Right atrium auricular region (tissue), 2 donors: ENCODE measurements around the gene PBX4. TPM values are rescaled to one million over a fixed set of nuclear protein-coding genes. Genes with fewer than 3 reads are reported as not detected.

ENCODE experiments used
- DNase-seq: peaks from one replicate; pipeline ENCODE4 v3.0.0-alpha.2; 2019; ENCODE audit warnings: low spot score
- H3K27ac ChIP-seq, 2 donors: fragments of 200-600 bp; sonication (generic); 1 replicate in 1 of 2; 2 replicates in 1 of 2; pipeline ENCODE4 v1.5.1; 2016 to 2019
- H3K27me3 ChIP-seq, 2 donors: fragments of 200-600 bp; sonication (generic); one replicate each; pipeline versions ENCODE4 v1.5.1 to v1.6.0; 2017 to 2019
- H3K36me3 ChIP-seq: fragments of 200-600 bp; sonication (generic); one replicate; pipeline ENCODE4 v1.5.1; 2016
- H3K4me1 ChIP-seq, 2 donors: fragments of 200-600 bp; sonication (generic); one replicate each; pipeline versions ENCODE4 v1.5.1 to v1.6.0; 2017 to 2019
- H3K4me3 ChIP-seq, 2 donors: fragments of 200-600 bp; sonication (generic); 1 replicate in 1 of 2; 2 replicates in 1 of 2; pipeline ENCODE4 v1.5.1; 2017 to 2019; ENCODE audit warnings: mild to moderate bottlenecking in 1 of 2, moderate library complexity in 1 of 2
- H3K9me3 ChIP-seq, 2 donors: fragments of 200-600 bp; sonication (generic); one replicate each; pipeline ENCODE4 v1.5.1; 2019
- total RNA-seq, 2 donors: library from RNA; depleted of rRNA; stranded (reverse); fragments of >200 nt; gene quantifications; one replicate each; pipeline ENCODE4 v1.1.0, GENCODE V29; 2016
- TF ChIP-seq, protein P1 (sequence below), 2 donors: fragments of 200-600 bp; sonication (generic); IDR thresholded peaks; one replicate each; pipeline ENCODE4 v1.5.1; 2019; ENCODE audit warnings: antibody characterized with exemption in 2 of 2

PBX4 gene
- total RNA-seq, 2 donors from 2014 or later: not detected

DNA sequence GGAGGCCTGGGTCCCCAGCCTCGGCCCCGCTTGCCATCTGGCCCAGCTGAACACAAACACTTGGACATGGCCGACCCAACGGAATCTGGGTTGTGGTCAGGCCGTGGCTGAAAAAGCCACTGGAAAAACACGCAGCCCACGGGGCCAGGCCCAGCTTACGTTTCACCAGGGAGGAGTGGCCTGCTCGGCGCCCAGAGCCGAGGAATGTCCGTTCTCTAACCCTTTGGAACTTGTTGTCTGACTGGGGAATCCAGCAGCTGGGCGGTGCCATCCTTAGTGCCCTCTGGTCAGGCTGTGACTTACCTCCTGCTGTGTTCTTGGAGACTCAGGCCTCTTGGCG, 66.7 kb downstream of the PBX4 start:
- Histone ChIP-seq H3K36me3 (no peaks in the 10 kb centered on the region), H3K4me1 (peaks cover 0 to 17% of the 10 kb centered on the region in 2 donors), H3K4me3 (no peak overlapping the region), H3K27ac (no peak overlapping the region), H3K27me3 (no peaks in the 10 kb centered on the region), H3K9me3 (no peaks in the 10 kb centered on the region)
- no peak for DNase-seq
- TF ChIP-seq, protein P1, sequence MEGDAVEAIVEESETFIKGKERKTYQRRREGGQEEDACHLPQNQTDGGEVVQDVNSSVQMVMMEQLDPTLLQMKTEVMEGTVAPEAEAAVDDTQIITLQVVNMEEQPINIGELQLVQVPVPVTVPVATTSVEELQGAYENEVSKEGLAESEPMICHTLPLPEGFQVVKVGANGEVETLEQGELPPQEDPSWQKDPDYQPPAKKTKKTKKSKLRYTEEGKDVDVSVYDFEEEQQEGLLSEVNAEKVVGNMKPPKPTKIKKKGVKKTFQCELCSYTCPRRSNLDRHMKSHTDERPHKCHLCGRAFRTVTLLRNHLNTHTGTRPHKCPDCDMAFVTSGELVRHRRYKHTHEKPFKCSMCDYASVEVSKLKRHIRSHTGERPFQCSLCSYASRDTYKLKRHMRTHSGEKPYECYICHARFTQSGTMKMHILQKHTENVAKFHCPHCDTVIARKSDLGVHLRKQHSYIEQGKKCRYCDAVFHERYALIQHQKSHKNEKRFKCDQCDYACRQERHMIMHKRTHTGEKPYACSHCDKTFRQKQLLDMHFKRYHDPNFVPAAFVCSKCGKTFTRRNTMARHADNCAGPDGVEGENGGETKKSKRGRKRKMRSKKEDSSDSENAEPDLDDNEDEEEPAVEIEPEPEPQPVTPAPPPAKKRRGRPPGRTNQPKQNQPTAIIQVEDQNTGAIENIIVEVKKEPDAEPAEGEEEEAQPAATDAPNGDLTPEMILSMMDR (IDR thresholded peaks at IDR 0.05): no peak

DNA sequence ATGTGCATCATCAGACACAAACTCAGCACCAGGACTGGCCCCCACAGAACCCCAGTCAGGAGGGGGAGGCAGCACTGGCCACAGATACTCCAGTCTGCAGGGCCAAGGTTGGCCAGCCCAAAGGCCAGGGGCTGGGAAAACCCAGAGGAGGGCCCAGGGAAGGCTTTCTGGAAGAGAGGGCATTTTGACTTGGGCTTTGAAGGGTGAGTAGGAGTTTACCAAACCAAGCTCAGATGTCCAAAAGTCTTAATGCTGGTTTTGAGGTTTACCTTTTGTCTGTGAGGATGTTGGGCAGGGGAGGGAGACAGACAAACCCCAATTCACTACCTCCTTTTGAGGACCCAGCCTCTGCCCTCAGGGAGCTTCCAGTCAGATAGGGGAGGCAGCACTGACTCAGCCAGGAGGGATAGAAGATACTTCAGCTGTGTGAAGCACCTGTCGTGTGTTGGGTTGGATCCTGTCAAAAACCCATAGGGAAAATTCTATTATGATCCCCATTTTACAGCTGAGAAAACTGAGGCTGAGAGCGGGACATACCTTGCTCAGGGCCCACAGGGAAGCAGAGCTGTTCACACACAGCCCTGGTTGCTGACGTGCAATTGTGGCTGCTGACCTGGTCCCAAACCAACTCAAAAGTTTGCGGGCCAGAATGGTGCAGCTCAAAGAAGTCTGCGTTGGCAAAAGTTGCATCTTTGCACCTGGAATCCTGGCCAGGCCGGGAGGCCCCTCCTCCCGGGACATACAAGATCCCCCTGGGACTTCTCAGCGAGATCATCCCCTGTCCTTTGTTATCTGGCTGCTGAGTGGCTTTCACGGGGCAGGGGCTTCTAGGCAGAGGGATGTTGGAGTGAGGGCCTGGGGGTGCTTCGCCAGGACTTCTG, 67.3 kb downstream of the PBX4 start:
- H3K27ac ChIP-seq: no peak overlapping the region
- TF ChIP-seq, protein P1 (IDR thresholded peaks at IDR 0.05): no peak
- DNase-seq: no peak
- peaks cover 0 to 23% of the 10 kb centered on the region in 2 donors for H3K4me1 ChIP-seq
- H3K36me3 ChIP-seq: no peaks in the 10 kb centered on the region
- H3K9me3 ChIP-seq: no peaks in the 10 kb centered on the region
- H3K27me3 ChIP-seq: no peaks in the 10 kb centered on the region
- no peak overlapping the region for H3K4me3 ChIP-seq

DNA sequence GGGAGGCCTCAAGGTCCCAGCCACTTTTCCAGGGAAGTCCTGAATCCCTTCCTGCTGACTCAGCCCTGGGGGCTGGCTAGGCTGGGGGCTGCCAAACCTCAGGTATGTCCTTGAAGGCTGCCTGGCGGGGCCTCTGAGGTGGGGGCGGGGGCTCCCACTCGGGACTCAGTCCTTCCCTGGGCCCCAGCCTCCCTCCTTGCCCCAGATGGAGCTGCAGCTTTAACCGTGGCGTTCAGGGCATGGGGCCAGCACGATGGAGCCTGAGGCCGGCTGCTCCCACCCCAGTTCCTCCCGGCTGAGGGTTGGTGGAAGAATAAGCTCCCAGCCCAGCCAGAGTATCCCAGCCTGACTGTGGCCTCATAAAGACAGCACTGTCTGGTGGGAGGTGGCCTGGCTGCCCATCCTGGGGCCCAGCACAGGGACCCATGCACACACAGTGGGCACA, 68.0 kb downstream of the PBX4 start:
- Histone ChIP-seq H3K27me3 (no peaks in the 10 kb centered on the region), H3K27ac (no peak overlapping the region), H3K4me1 (peaks cover 0 to 23% of the 10 kb centered on the region in 2 donors), H3K9me3 (no peaks in the 10 kb centered on the region), H3K4me3 (no peak overlapping the region), H3K36me3 (no peaks in the 10 kb centered on the region)
- no peak for DNase-seq
- TF ChIP-seq, protein P1 (IDR thresholded peaks at IDR 0.05): no peak

DNA sequence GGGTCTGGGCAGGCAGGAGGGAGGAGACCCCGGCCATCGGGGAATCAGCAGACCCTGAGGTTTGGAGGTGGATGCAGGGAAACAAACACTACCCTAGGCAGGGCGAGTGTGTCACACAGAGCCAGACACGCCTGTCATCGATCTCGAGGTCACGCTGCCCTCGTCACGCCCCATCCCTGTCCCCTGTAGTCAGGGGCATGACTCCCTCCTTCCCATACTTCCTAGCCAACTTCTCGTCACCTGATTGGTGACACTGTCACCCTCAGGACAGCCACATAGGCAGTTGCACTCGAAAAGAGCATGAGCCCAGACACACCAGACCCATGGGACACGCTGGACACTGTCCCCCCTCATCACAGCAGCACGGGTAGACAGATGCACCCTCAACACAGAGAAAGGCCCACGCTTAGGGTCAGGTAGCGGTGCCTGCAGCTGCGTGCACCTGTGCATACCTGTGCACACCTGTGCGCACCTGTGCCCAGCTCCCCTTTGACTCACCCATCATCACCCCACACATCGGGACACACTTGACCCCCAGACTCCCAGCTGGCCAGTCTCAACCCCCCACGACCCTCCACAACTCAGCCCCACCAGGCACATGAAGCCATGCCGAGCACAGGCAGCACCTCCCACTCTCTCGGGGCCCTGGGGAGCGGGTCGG, 68.6 kb downstream of the PBX4 start:
- Histone ChIP-seq H3K36me3 (no peaks in the 10 kb centered on the region), H3K4me3 (no peak overlapping the region), H3K27ac (no peak overlapping the region), H3K9me3 (no peaks in the 10 kb centered on the region), H3K27me3 (no peaks in the 10 kb centered on the region), H3K4me1 (peaks cover 0 to 23% of the 10 kb centered on the region in 2 donors)
- no peak for DNase-seq
- TF ChIP-seq, protein P1 (IDR thresholded peaks at IDR 0.05): no peak

DNA sequence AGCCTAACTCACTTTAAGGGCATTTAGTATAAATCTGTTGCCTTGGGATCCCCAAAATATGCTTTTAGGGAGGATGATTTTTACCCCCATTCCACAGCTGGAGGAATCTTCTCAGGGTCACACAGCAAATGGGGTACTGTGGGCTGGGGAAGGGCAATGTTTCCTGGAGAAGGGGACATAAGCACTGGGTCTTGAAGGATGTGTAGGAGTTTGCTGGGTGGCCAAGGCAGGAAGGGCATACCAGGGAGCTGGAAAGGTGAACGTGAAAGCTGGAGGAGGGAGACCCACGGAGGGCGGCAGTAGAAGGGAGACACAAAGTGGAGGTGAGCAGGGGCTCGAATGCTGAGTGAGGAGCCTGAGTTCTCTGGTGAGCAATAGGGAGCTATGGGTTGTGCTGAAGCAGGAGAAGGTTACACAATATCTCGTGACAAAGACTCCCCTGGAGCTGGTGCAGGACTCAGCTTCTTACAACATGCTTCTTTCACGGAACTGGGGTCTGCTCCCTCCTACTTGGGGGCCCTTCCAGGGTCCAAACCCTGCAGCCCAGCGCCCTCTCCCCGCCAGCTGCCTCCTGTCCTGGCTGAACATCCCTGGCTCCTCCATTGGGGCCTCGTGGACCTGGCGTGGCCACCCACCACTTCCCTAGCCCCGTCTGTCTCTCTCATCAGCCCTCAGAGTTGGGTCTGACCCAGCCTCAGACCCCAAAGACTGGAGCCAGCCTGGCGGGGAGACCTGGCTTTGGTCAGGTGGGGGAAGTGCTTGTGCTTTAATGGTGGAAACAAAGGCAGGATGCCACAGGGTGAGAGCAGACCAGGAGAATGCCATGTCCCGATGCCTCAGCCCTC, 69.3 kb downstream of the PBX4 start:
- no peak for DNase-seq
- H3K27ac ChIP-seq: no peak overlapping the region

More for the DNA sequence above, 69.3 kb downstream of the PBX4 start:
- Histone ChIP-seq H3K4me1 (peaks cover 0 to 23% of the 10 kb centered on the region in 2 donors), H3K36me3 (no peaks in the 10 kb centered on the region), H3K9me3 (no peaks in the 10 kb centered on the region), H3K4me3 (no peak overlapping the region), H3K27me3 (no peaks in the 10 kb centered on the region)
- TF ChIP-seq, protein P1 (IDR thresholded peaks at IDR 0.05): no peak
